Measurements from ENCODE around the gene POLR2B. TPM values are rescaled to one million over a fixed set of nuclear protein-coding genes. Genes with fewer than 3 reads are reported as not detected.

The POLR2B gene
- total RNA-seq, 3 donors from 2014 or later = 56.7 to 78.8 (median 71.9) TPM

GRCh38 chr4:56961107-56961500, 17.6 kb upstream of the POLR2B start:
- H3K4me1 ChIP-seq (ENCODE audit: low read depth) = peaks cover 7% of the 10 kb centered on the region
- ATAC-seq (no peak), DNase-seq (no peak)
- intact Hi-C loops (cut with DNase I, micrococcal nuclease) = no loop called here
- peaks cover 6% of the 10 kb centered on the region for H3K36me3 ChIP-seq (ENCODE audit: low read depth)
- no peak overlapping the region for H3K4me3 ChIP-seq
- no peaks in the 10 kb centered on the region for H3K9me3 ChIP-seq
- TF ChIP-seq CTCF (IDR thresholded peaks at IDR 0.05) = no peak

- intact Hi-C loops (cut with DNase I, micrococcal nuclease) = no loop called here
- H3K4me3 ChIP-seq = no peak overlapping the region
- peaks cover 7% of the 10 kb centered on the region for H3K4me1 ChIP-seq (ENCODE audit: low read depth)
- H3K9me3 ChIP-seq = peaks cover 13% of the 10 kb centered on the region
- ATAC-seq (no peak), DNase-seq (no peak)
- H3K36me3 ChIP-seq (ENCODE audit: low read depth) = peaks cover 15% of the 10 kb centered on the region
- no peak for TF ChIP-seq CTCF (IDR thresholded peaks at IDR 0.05)
Measured at GRCh38 chr4:56971383-56971782, 7.3 kb upstream of the POLR2B start.

GRCh38 chr4:56972389-56972788, 6.3 kb upstream of the POLR2B start:
- DNase-seq = no peak
- intact Hi-C loops (cut with DNase I, micrococcal nuclease) = no loop called here
- Histone ChIP-seq H3K4me1 (ENCODE audit: low read depth) (peaks cover 7% of the 10 kb centered on the region), H3K9me3 (peaks cover 13% of the 10 kb centered on the region), H3K36me3 (ENCODE audit: low read depth) (peaks cover 15% of the 10 kb centered on the region), H3K4me3 (no peak overlapping the region)
- no peak for TF ChIP-seq CTCF (IDR thresholded peaks at IDR 0.05)
- ATAC-seq = no peak

GRCh38 chr4:56972809-56973208, 5.9 kb upstream of the POLR2B start:
- H3K4me1 ChIP-seq (ENCODE audit: low read depth) = peaks cover 7% of the 10 kb centered on the region
- ATAC-seq = no peak
- intact Hi-C loops (cut with DNase I, micrococcal nuclease) = no loop called here
- DNase-seq = no peak
- no peak overlapping the region for H3K4me3 ChIP-seq
- no peak for TF ChIP-seq CTCF (IDR thresholded peaks at IDR 0.05)
- H3K9me3 ChIP-seq = peaks cover 13% of the 10 kb centered on the region
- H3K36me3 ChIP-seq (ENCODE audit: low read depth) = peaks cover 15% of the 10 kb centered on the region

GRCh38 chr4:56973336-56973735, 5.4 kb upstream of the POLR2B start:
- no peak for ATAC-seq
- no peak for TF ChIP-seq CTCF (IDR thresholded peaks at IDR 0.05)
- DNase-seq = no peak
- Histone ChIP-seq H3K4me3 (no peak overlapping the region), H3K4me1 (ENCODE audit: low read depth) (peaks cover 7% of the 10 kb centered on the region), H3K36me3 (ENCODE audit: low read depth) (peaks cover 15% of the 10 kb centered on the region), H3K9me3 (peaks cover 13% of the 10 kb centered on the region)
- intact Hi-C loops (cut with DNase I, micrococcal nuclease) = no loop called here

GRCh38 chr4:56976283-56976836, 2.3 kb upstream of the POLR2B start:
- Histone ChIP-seq H3K4me1 (ENCODE audit: low read depth) (peaks cover 25% of the 10 kb centered on the region), H3K36me3 (ENCODE audit: low read depth) (peaks cover 15% of the 10 kb centered on the region), H3K4me3 (peak overlapping the region; percentile 66), H3K9me3 (peaks cover 13% of the 10 kb centered on the region)
- TF ChIP-seq CTCF (IDR thresholded peaks at IDR 0.05) = no peak
- ATAC-seq (peak; percentile 4), DNase-seq (no peak)
- intact Hi-C loops (cut with DNase I, micrococcal nuclease) = no loop called here
